HUES6 (cell line): ENCODE results near the gene LPAR5.

Experiments
- H3K27ac ChIP-seq: 2 replicates; pipeline ENCODE4 v1.7.0; 2013; ENCODE audit warnings: low read depth, mild to moderate bottlenecking, low read length, inconsistent platforms
- H3K27me3 ChIP-seq: 2 replicates; pipeline ENCODE4 v1.6.1; 2013; ENCODE audit warnings: low read length; ENCODE audit not compliant: control insufficient read depth, insufficient read depth
- H3K36me3 ChIP-seq: 2 replicates; pipeline ENCODE4 v1.6.1; 2013; ENCODE audit warnings: low read length; ENCODE audit not compliant: control insufficient read depth, insufficient read depth
- H3K4me1 ChIP-seq: 2 replicates; pipeline ENCODE4 v1.6.1; 2013; ENCODE audit warnings: low read length; ENCODE audit not compliant: control insufficient read depth, insufficient read depth
- H3K4me3 ChIP-seq: 2 replicates; pipeline ENCODE4 v1.5.1; 2013; ENCODE audit warnings: low read depth, low read length
- H3K9ac ChIP-seq: one replicate; pipeline ENCODE4 v1.6.1; 2013; ENCODE audit warnings: mild to moderate bottlenecking, low read length
- H3K9me3 ChIP-seq: 2 replicates; pipeline ENCODE4 v1.6.1; 2013; ENCODE audit warnings: low read depth, low read length; ENCODE audit not compliant: control insufficient read depth, insufficient read depth

Gene LPAR5

DNA sequence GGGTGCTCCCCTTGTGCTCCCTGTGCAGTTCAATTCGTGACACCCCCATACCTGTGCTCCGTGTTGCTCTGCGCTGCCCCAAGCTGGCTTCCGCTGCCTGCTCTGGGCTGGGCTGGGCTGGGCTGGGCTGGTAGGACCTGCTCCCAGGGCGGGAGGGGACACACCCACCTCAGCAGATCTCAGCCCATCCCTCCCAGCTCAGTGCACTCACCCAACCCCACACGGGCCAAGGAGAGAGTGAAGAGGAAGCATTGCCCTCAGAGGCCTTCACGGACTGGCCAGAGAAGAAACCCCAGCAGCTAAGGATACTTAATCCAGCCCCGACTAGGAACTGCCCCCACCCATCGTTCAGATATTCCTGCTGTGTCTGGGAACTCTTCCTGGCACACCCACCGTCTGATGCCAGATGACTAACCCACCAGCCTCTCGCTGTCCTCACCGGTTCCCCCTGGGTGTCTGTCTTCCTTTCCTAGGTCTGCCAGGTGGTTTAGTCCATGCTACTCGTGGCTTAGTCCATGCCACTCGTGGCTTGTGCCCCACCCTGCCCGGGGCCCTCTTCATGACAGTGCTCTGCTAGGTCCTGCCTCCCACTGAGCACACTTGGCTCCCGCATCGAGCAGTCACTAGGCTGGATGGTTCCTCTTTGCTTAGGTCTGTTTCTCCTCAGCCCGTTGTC lies at the start of gene LPAR5:
Gene LPAR5, minus strand, starts transcription at position 104 of the 676 bp plus-strand sequence. CDS start 14,711 bp downstream, outside the sequence.
- H3K36me3 ChIP-seq = no peaks in the 10 kb centered on the region
- no peak within 1 kb of the TSS for H3K27ac ChIP-seq
- no peak within 1 kb of the TSS for H3K9ac ChIP-seq
- peaks cover 27% of the 10 kb centered on the region; the same call in 1 of the 2 replicates for H3K4me1 ChIP-seq
- H3K4me3 ChIP-seq = peak within 1 kb of the TSS; percentile 36; the same call in 1 of the 2 replicates
- H3K27me3 ChIP-seq = 0 out of 2 replicates have a peak, but pooled peaks cover under 1% of the 10 kb centered on the region
- no peaks in the 10 kb centered on the region for H3K9me3 ChIP-seq

GRCh38 chr12:6684609-6685008 lies 48.9 kb upstream of the LPAR5 start:
- Histone ChIP-seq H3K9ac (no peak overlapping the region), H3K4me1 (peaks cover 10% of the 10 kb centered on the region; the same call in 1 of the 2 replicates), H3K27me3 (no peaks in the 10 kb centered on the region), H3K9me3 (no peaks in the 10 kb centered on the region), H3K36me3 (peaks cover 41% of the 10 kb centered on the region), H3K27ac (no peak overlapping the region), H3K4me3 (no peak overlapping the region)

GRCh38 chr12:6676962-6677361 lies 41.2 kb upstream of the LPAR5 start:
- H3K36me3 ChIP-seq = peaks cover 91% of the 10 kb centered on the region
- no peaks in the 10 kb centered on the region for H3K27me3 ChIP-seq

GRCh38 chr12:6672143-6672542 lies 36.4 kb upstream of the LPAR5 start:
- Histone ChIP-seq H3K27me3 (no peaks in the 10 kb centered on the region), H3K4me3 (no peak overlapping the region), H3K4me1 (no peaks in the 10 kb centered on the region), H3K9me3 (no peaks in the 10 kb centered on the region), H3K9ac (no peak overlapping the region), H3K36me3 (peaks cover 99% of the 10 kb centered on the region), H3K27ac (no peak overlapping the region)

More at GRCh38 chr12:6676962-6677361, 41.2 kb upstream of the LPAR5 start:
- no peak overlapping the region for H3K4me3 ChIP-seq
- H3K4me1 ChIP-seq = no peaks in the 10 kb centered on the region
- H3K27ac ChIP-seq = no peak overlapping the region
- H3K9ac ChIP-seq = no peak overlapping the region
- H3K9me3 ChIP-seq = no peaks in the 10 kb centered on the region

DNA sequence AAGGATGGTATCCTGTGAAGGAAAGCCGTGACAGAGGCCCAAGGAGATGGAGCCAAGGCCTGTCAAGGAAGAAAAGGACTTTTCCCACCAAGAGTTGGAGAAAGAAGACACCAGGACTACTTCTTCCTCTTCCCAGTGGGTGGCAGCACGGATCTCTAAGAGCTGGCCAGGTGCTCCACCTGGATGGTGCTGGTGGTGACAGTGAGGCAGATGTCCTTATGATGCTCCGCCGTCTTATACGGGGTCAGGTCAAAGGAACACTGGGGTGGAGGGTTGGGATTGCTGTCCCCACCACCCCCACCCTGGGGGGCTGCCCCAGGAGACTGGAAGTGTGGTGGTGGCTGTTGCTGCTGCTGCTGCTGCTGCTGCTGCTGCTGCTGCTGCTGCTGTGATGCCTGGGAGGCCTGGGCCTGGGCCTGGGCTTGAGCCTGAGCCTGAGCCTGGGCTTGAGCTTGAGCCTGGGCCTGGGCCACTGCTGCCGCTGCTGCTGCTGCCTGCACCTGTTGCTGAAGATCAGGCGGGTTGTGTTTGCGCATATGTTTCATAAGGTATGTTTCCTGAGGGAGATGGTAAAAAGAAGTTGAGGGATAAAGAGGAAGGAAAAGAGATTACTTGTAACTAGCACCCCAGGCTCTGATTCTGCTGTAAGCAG lies 31.9 kb upstream of the LPAR5 start:
- Histone ChIP-seq H3K27me3 (no peaks in the 10 kb centered on the region), H3K4me3 (no peak overlapping the region), H3K36me3 (peaks cover 65% of the 10 kb centered on the region)

DNA sequence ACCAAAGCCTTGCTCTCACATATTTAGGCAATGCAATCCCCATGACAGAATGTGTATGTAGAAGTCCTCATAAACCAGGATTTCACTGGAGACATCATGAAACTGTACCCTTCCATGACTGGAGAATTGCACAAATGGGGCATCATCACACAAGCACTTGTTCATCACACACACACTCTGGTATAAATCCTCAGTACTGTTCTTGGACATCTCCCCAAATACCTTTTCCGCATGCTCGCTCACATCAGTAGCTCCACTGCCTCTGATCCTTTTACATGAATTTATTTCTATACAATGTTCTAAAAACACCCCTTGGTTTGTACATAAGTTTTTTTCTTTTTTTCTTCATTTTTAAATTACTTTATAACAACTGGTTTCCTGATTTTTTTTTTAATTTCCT lies 30.5 kb upstream of the LPAR5 start:
- H3K27ac ChIP-seq = no peak overlapping the region
- no peak overlapping the region for H3K9ac ChIP-seq
- H3K36me3 ChIP-seq = peaks cover 50% of the 10 kb centered on the region
- H3K9me3 ChIP-seq = no peaks in the 10 kb centered on the region
- no peaks in the 10 kb centered on the region; the same call in 1 of the 2 replicates for H3K4me1 ChIP-seq
- H3K27me3 ChIP-seq = no peaks in the 10 kb centered on the region
- no peak overlapping the region for H3K4me3 ChIP-seq

More for the DNA sequence above, 31.9 kb upstream of the LPAR5 start:
- H3K4me1 ChIP-seq = no peaks in the 10 kb centered on the region
- no peak overlapping the region for H3K9ac ChIP-seq
- no peaks in the 10 kb centered on the region for H3K9me3 ChIP-seq
- no peak overlapping the region for H3K27ac ChIP-seq

DNA sequence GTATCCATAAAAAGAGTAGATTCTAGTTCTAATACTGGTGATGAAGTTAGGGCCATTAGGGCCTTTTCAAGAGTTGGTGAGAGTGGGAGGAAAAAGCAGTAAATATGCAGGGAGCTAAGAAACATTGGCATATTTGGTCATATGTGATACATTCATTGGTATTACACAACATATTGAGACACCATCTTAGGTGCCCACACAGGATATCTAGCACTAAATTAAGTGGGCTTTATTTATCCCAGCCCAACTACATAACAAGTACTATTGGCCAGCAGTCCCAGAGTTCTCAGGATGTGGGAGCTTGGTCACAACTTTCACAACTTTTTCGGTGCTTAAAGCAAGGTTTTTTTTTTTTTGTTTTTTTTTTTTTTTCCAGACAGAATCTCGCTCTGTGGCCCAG lies 29.1 kb upstream of the LPAR5 start:
- H3K4me3 ChIP-seq = no peak overlapping the region
- no peak overlapping the region for H3K27ac ChIP-seq
- no peaks in the 10 kb centered on the region; the same call in 1 of the 2 replicates for H3K4me1 ChIP-seq
- H3K27me3 ChIP-seq = no peaks in the 10 kb centered on the region
- H3K36me3 ChIP-seq = peaks cover 37% of the 10 kb centered on the region
- H3K9me3 ChIP-seq = no peaks in the 10 kb centered on the region
- H3K9ac ChIP-seq = no peak overlapping the region

DNA sequence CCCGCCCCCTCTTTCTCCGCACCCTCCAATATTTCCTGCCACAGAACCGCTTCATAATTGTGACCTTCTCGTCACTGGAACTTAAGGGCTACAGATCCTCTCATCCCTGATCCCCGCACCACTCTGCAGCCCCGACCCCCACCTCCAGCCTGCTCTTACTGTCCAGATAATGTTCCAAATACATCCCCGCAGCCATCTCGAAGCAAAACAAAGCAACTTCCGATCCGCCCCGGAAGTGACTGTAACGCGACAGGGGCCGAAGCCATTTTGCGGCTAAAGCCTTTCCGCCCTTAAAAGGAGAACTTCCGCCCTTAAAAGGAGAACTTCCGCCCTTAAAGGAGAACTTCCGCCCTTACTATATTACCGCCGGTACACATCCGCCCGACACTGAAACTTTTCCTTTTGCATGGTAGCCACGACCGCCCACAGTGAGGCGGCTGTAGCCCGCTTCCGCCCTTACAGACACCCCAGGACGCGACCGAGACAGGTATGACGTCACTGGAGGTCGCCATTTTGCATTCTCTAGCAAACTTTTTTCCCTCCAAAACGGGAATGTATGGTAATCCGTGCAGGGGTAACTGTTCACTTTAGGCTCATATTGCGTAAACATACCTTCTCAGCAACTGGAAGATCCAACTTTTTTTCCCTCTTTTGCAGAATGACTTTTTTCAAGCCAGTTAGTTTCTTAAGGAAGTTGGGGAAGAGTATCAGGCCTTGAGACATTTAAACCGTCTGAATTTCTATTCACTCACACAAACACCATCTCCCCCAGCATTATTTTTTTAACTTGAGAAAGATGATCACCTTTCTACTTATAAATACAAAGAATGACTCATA lies 27.4 kb upstream of the LPAR5 start, which contains the start of gene ING4:
Gene ING4, minus strand, starts transcription at position 214 of the 837 bp plus-strand sequence. Its CDS starts 18 bp downstream, at position 196.
- Histone ChIP-seq H3K36me3 (peaks cover 19% of the 10 kb centered on the region), H3K9ac (peak within 1 kb of the TSS; percentile 67), H3K9me3 (no peaks in the 10 kb centered on the region), H3K27ac (peak within 1 kb of the TSS; percentile 24; the same call in 1 of the 2 replicates), H3K4me3 (peak within 1 kb of the TSS; percentile 84), H3K4me1 (no peaks in the 10 kb centered on the region; the same call in 1 of the 2 replicates), H3K27me3 (no peaks in the 10 kb centered on the region)

GRCh38 chr12:6662602-6662905 lies 26.8 kb upstream of the LPAR5 start:
- H3K4me3 ChIP-seq = peak overlapping the region; percentile 84
- no peaks in the 10 kb centered on the region; the same call in 1 of the 2 replicates for H3K4me1 ChIP-seq
- H3K9me3 ChIP-seq = no peaks in the 10 kb centered on the region
- peaks cover 14% of the 10 kb centered on the region for H3K36me3 ChIP-seq
- H3K27me3 ChIP-seq = no peaks in the 10 kb centered on the region
- peak overlapping the region; percentile 67 for H3K9ac ChIP-seq
- no peak overlapping the region for H3K27ac ChIP-seq

- Histone ChIP-seq H3K27ac (no peak overlapping the region), H3K9me3 (no peaks in the 10 kb centered on the region), H3K9ac (no peak overlapping the region), H3K36me3 (peaks cover 40% of the 10 kb centered on the region), H3K27me3 (no peaks in the 10 kb centered on the region), H3K4me1 (no peaks in the 10 kb centered on the region), H3K4me3 (no peak overlapping the region)
Measured at GRCh38 chr12:6653987-6654386, 18.2 kb upstream of the LPAR5 start.
